ENCODE measurements around the gene DOCK10. TPM values are rescaled to one million over a fixed set of nuclear protein-coding genes. Genes with fewer than 3 reads are reported as not detected.

The DOCK10 gene
- total and polyA plus RNA-seq, 2 donors (not counting 3 experiments of a cell fraction or from before 2014, with no cell fraction given) = 5.8 to 23.0 TPM

DNA sequence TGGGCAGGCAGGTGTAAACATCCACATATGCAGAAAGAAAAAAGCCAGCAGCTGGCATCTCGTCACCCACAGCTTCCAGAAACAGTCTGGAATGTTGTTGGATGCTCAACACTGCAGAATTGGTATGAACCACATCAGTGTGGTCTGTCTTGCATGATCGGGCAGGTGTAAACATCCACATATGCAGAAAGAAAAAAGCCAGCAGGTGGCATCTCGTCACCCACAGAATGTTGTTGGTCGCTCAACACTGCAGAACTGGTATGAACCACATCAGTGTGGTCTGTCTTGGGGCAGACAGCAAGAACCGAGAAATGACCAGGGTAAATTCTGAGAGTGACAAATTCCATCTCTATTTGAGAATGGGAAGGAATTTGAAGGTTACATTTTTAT, 39.6 kb downstream of the DOCK10 start:
- ChIA-PET POLR2A (no interaction called here), CTCF (interaction anchor here (0.6 to 2.8 kb wide), 14 partner anchors 9 to 227 kb away, joined by 3 to 28 read pairs (median 6); no protein-coding TSS in a partner anchor)
- FAIRE-seq = no peak
- intact Hi-C loops (cut with micrococcal nuclease) = loop anchor here (1.0 to 2.0 kb wide), 10 partner anchors 71 to 658 kb away; partner anchors contain the start of gene CUL3
- no peak overlapping the region for H3K4me2 ChIP-seq (ENCODE audit: insufficient read depth, low read length)
- no peaks in the 10 kb centered on the region for H4K20me1 ChIP-seq (replicated peaks; ENCODE audit: control insufficient read depth, extremely low read depth, insufficient read depth, low read length)
- H3K9ac ChIP-seq (replicated peaks; ENCODE audit: extremely low read depth, insufficient read depth, low read length) = no peak overlapping the region
- dilution Hi-C loops (cut with MboI; ENCODE audit: extremely low pct_ligation_motif_present, low sequenced_read_pairs) = no loop called here
- H3K9me1 ChIP-seq (replicated peaks; ENCODE audit: control insufficient read depth, extremely low read depth, insufficient read depth, low read length) = no peaks in the 10 kb centered on the region
- H3K36me3 ChIP-seq (ENCODE audit: control insufficient read depth in 2 of 2, extremely low read depth in 1 of 2, insufficient read depth in 2 of 2, low read length in 2 of 2) = no peaks in the 10 kb centered on the region
- no TSS peak for BruUV-seq (replicated peaks)
- TF ChIP-seq GATA2 (IDR thresholded peaks at IDR 0.05; ENCODE audit: insufficient read depth, insufficient read length, low read depth, low read length) (no peak), POLR2A (IDR thresholded peaks at IDR 0.05; ENCODE audit: low read depth, low read length) (no peak), POLR2AphosphoS5 (IDR thresholded peaks at IDR 0.05; ENCODE audit: insufficient read depth, low read depth, low read length) (no peak), EZH2 (IDR thresholded peaks at IDR 0.05; ENCODE audit: borderline replicate concordance, low read depth, low read length, severe bottlenecking) (no peak), MYC (IDR thresholded peaks at IDR 0.05; ENCODE audit: low read depth, low read length) (no peak), JUN (IDR thresholded peaks at IDR 0.05; ENCODE audit: borderline replicate concordance, insufficient read depth, insufficient read length, low read depth) (no peak), FOS (IDR thresholded peaks at IDR 0.05; ENCODE audit: borderline replicate concordance, insufficient read depth, low read length) (no peak)
- TF ChIP-seq, protein P1, sequence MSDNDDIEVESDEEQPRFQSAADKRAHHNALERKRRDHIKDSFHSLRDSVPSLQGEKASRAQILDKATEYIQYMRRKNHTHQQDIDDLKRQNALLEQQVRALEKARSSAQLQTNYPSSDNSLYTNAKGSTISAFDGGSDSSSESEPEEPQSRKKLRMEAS (IDR thresholded peaks at IDR 0.05; ENCODE audit: insufficient read depth, insufficient read length) = no peak
- TF ChIP-seq, protein P2, sequence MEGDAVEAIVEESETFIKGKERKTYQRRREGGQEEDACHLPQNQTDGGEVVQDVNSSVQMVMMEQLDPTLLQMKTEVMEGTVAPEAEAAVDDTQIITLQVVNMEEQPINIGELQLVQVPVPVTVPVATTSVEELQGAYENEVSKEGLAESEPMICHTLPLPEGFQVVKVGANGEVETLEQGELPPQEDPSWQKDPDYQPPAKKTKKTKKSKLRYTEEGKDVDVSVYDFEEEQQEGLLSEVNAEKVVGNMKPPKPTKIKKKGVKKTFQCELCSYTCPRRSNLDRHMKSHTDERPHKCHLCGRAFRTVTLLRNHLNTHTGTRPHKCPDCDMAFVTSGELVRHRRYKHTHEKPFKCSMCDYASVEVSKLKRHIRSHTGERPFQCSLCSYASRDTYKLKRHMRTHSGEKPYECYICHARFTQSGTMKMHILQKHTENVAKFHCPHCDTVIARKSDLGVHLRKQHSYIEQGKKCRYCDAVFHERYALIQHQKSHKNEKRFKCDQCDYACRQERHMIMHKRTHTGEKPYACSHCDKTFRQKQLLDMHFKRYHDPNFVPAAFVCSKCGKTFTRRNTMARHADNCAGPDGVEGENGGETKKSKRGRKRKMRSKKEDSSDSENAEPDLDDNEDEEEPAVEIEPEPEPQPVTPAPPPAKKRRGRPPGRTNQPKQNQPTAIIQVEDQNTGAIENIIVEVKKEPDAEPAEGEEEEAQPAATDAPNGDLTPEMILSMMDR (IDR thresholded peaks at IDR 0.05; ENCODE audit: extremely low read depth in 1 of 2, insufficient read depth in 1 of 2, low read depth in 1 of 2, low read length in 2 of 2) = no peak
- no peak overlapping the region for H3K27ac ChIP-seq (ENCODE audit: insufficient read depth, low read depth, low read length)
- no peak for DNase-seq (ENCODE audit: low read depth, low spot score)
- no peak overlapping the region for H2AFZ ChIP-seq (ENCODE audit: low read depth, low read length)
- H3K4me3 ChIP-seq (replicated peaks in 1 of 3; ENCODE audit: insufficient read depth in 1 of 3, low read depth in 1 of 3, low read length in 3 of 3) = no peak overlapping the region
- H3K79me2 ChIP-seq (ENCODE audit: control insufficient read depth, insufficient read depth, low read length) = no peaks in the 10 kb centered on the region
- peaks cover 4% of the 10 kb centered on the region for H3K4me1 ChIP-seq (ENCODE audit: control insufficient read depth, extremely low read depth, insufficient read depth, low read length)
- no peaks in the 10 kb centered on the region for H3K9me3 ChIP-seq (replicated peaks; ENCODE audit: control insufficient read depth, insufficient read depth, low read length)
- no peaks in the 10 kb centered on the region for H3K27me3 ChIP-seq (ENCODE audit: control insufficient read depth in 2 of 2, insufficient read depth in 2 of 2, low read length in 2 of 2)
